Transverse colon (tissue), 4 donors: Measurements from ENCODE around the gene TBC1D10B. TPM values are rescaled to one million over a fixed set of nuclear protein-coding genes. Genes with fewer than 3 reads are reported as not detected.

Experiments used
- DNase-seq: peaks from one replicate; pipeline ENCODE4 v3.0.0-alpha.2; 2019
- H3K27ac ChIP-seq, 4 donors: fragments of 200-600 bp; sonication (generic); 2 replicates each; pipeline ENCODE4 v1.5.1; 2016 to 2018; ENCODE audit warnings: inconsistent platforms in 4 of 4
- H3K27me3 ChIP-seq: fragments of 200-600 bp; sonication (generic); 2 replicates; pipeline ENCODE4 v1.5.1; 2017; ENCODE audit warnings: inconsistent platforms
- H3K36me3 ChIP-seq, 4 donors: fragments of 200-600 bp; sonication (generic); 2 replicates each; pipeline ENCODE4 v1.5.1; 2017 to 2019; ENCODE audit warnings: inconsistent platforms in 4 of 4
- H3K4me1 ChIP-seq, 4 donors: fragments of 200-600 bp; sonication (generic); 2 replicates each; pipeline ENCODE4 v1.5.1; 2017 to 2020; ENCODE audit warnings: inconsistent platforms in 4 of 4
- H3K4me3 ChIP-seq, 4 donors: fragments of 200-600 bp; sonication (generic); 1 replicate in 1 of 4; 2 replicates in 3 of 4; pipeline versions ENCODE4 v1.5.1 to v1.6.1; 2017 to 2019; ENCODE audit warnings: inconsistent platforms in 4 of 4
- H3K9me3 ChIP-seq, 2 donors: fragments of 200-600 bp; sonication (generic); 2 replicates each; pipeline ENCODE4 v1.5.1; 2017 to 2019; ENCODE audit warnings: inconsistent platforms in 2 of 2
- CTCF ChIP-seq, 5 experiments: fragments of 200-600 bp in 3 of 5; fragments of 450-650 bp in 2 of 5; sonication (generic) in 3 of 5; IDR thresholded peaks; 1 replicate in 2 of 5; 2 replicates in 3 of 5; pipeline ENCODE4 v1.5.1; 2016 to 2017; ENCODE audit warnings: antibody characterized with exemption in 5 of 5, inconsistent platforms in 3 of 5, mild to moderate bottlenecking in 2 of 5, moderate library complexity in 1 of 5
- EP300 ChIP-seq: sonication (generic); formaldehyde crosslinking; IDR thresholded peaks from one replicate; pipeline ENCODE4 v1.6.1; 2017; ENCODE audit warnings: antibody characterized with exemption, low read depth
- POLR2A ChIP-seq: fragments of 450-650 bp; IDR thresholded peaks from one replicate; pipeline ENCODE4 v1.6.1; 2016; ENCODE audit warnings: antibody characterized with exemption, mild to moderate bottlenecking, moderate library complexity
- POLR2AphosphoS5 ChIP-seq, 3 donors: sonication (generic); formaldehyde crosslinking; IDR thresholded peaks; one replicate each; pipeline ENCODE4 v1.6.1; 2016; ENCODE audit warnings: antibody characterized with exemption in 3 of 3
- WGBS, 2 donors: methylation state at CpG; one replicate each; pipeline ENCODE4 v1.1.5; 2018; ENCODE audit warnings: low coverage in 1 of 2; 5-methylcytosine and 5-hydroxymethylcytosine counted together
- in situ Hi-C, 4 donors: fragments of 200-750 bp; cut with MboI; loops; one replicate each; pipeline versions ENCODE4 v1.15.0 to v1.15.1; 2017; ENCODE audit warnings: low sequenced_read_pairs in 3 of 4, low pct_ligation_motif_present in 1 of 4, low pct_unique_long_range_greater_than_20kb in 1 of 4
- intact Hi-C: fragments of 100-400 bp; cut with DNase I; formaldehyde crosslinking; loops from one replicate; pipeline ENCODE4 v1.15.1; 2023; ENCODE audit warnings: low total_unique reads
- total RNA-seq, 4 donors: library from RNA; depleted of rRNA; stranded (reverse); fragments of >200 nt; gene quantifications; one replicate each; pipeline ENCODE4 v1.1.0, GENCODE V29; 2016

TBC1D10B gene
- total RNA-seq, 4 donors from 2014 or later: 32.5 to 62.9 (median 40.3) TPM

GRCh38 chr16:30357085-30357714 is 13.1 kb downstream of the TBC1D10B start:
- Histone ChIP-seq H3K4me3 (no peak overlapping the region), H3K27me3 (no peaks in the 10 kb centered on the region), H3K27ac (peak overlapping the region in 2 of 4 donors; percentile 94 to 98), H3K36me3 (peaks cover 0 to 15% (median 5%) of the 10 kb centered on the region in 4 donors), H3K4me1 (peaks cover 27 to 41% (median 29%) of the 10 kb centered on the region in 4 donors), H3K9me3 (no peaks in the 10 kb centered on the region)
- in situ Hi-C loops: no loop called here
- TF ChIP-seq EP300 (no peak), POLR2A (no peak), CTCF (IDR thresholded peaks at IDR 0.05) (no peak), POLR2AphosphoS5 (IDR thresholded peaks at IDR 0.05) (no peak)
- 70% methylated on average over 5 of the region's 5 CpGs; no CpG with 5 or more reads in 1 of the 2 donors for WGBS, 2 donors
- no peak for DNase-seq
- intact Hi-C loops: no loop called here

- Histone ChIP-seq H3K4me1 (peaks cover 28 to 47% (median 32%) of the 10 kb centered on the region in 4 donors), H3K4me3 (peak overlapping the region in 3 of 4 donors; percentile 65 to 90 (median 83)), H3K9me3 (no peaks in the 10 kb centered on the region), H3K36me3 (peaks cover 0 to 18% (median 8%) of the 10 kb centered on the region in 4 donors), H3K27me3 (no peaks in the 10 kb centered on the region), H3K27ac (peak overlapping the region; percentile 88 to 99 (median 96))
- TF ChIP-seq EP300: no peak
- no peak for TF ChIP-seq POLR2AphosphoS5 (IDR thresholded peaks at IDR 0.05)
- TF ChIP-seq CTCF (IDR thresholded peaks at IDR 0.05): no peak
- no peak for TF ChIP-seq POLR2A
- 58 to 80% methylated on average over 1 to 12 of the region's 12 CpGs for WGBS, 2 donors
- in situ Hi-C loops: no loop called here
- DNase-seq: peak; percentile 42
- intact Hi-C loops: no loop called here
These were observed 13.8 kb downstream of the TBC1D10B start for GRCh38 chr16:30356401-30357084.

GRCh38 chr16:30355954-30356308 is 14.4 kb downstream of the TBC1D10B start:
- peaks cover 28 to 49% (median 32%) of the 10 kb centered on the region in 4 donors for H3K4me1 ChIP-seq
- H3K27me3 ChIP-seq: no peaks in the 10 kb centered on the region
- H3K36me3 ChIP-seq: peaks cover 0 to 24% (median 10%) of the 10 kb centered on the region in 4 donors
- intact Hi-C loops: loop anchor here (2.0 kb wide), 1 partner anchor 45 kb away; no protein-coding TSS in a partner anchor
- peak overlapping the region; percentile 88 to 99 (median 96) for H3K27ac ChIP-seq
- no peak for TF ChIP-seq POLR2A
- TF ChIP-seq POLR2AphosphoS5 (IDR thresholded peaks at IDR 0.05): no peak
- TF ChIP-seq CTCF (IDR thresholded peaks at IDR 0.05): no peak
- no peak for TF ChIP-seq EP300
- no peaks in the 10 kb centered on the region for H3K9me3 ChIP-seq
- H3K4me3 ChIP-seq: peak overlapping the region; percentile 59 to 90 (median 74)
- WGBS, 2 donors: 44% methylated on average over 7 of the region's 7 CpGs; no CpG with 5 or more reads in 1 of the 2 donors
- no peak for DNase-seq
- in situ Hi-C loops: no loop called here

- in situ Hi-C loops: no loop called here
- Histone ChIP-seq H3K4me1 (peaks cover 28 to 49% (median 32%) of the 10 kb centered on the region in 4 donors), H3K36me3 (peaks cover 0 to 27% (median 10%) of the 10 kb centered on the region in 4 donors), H3K4me3 (peak within 1 kb of the TSS; percentile 65 to 94 (median 86)), H3K27me3 (no peaks in the 10 kb centered on the region), H3K27ac (peak within 1 kb of the TSS; percentile 88 to 99 (median 96)), H3K9me3 (no peaks in the 10 kb centered on the region)
- DNase-seq: peak; percentile 98
- intact Hi-C loops: loop anchor here (2.0 kb wide), 1 partner anchor 45 kb away; no protein-coding TSS in a partner anchor
- 0 to 1% methylated on average over 3 to 30 of the region's 45 CpGs for WGBS, 2 donors
- TF ChIP-seq POLR2A: peak; percentile 11
- TF ChIP-seq CTCF (IDR thresholded peaks at IDR 0.05): peak in 1 of 5 experiments; percentile 26
- peak; percentile 37 for TF ChIP-seq EP300
- TF ChIP-seq POLR2AphosphoS5 (IDR thresholded peaks at IDR 0.05): peak; percentile 81 to 90 (median 83)
These were observed 14.9 kb downstream of the TBC1D10B start, which contains the start of gene CD2BP2 for GRCh38 chr16:30355144-30355953. CD2BP2 (minus strand) TSS chr16:30355308; CDS start chr16:30354681, 627 bp downstream.
